Measurements from ENCODE around the gene ZBTB12. TPM values are rescaled to one million over a fixed set of nuclear protein-coding genes. Genes with fewer than 3 reads are reported as not detected.

ZBTB12 gene
- total and polyA plus RNA-seq, 10 donors: 1.3 to 4.6 (median 3.9) TPM

- H3K27ac ChIP-seq: no peak overlapping the region
- 90 to 97% (median 93%) methylated on average over 8 to 10 of the region's 10 CpGs for WGBS, 5 donors
These were observed 22.0 kb downstream of the ZBTB12 start for GRCh38 chr6:31879901-31880300.

GRCh38 chr6:31879143-31879542, 22.7 kb downstream of the ZBTB12 start:
- intact Hi-C loops (cut with DNase I; ENCODE audit: low total_unique reads): no loop called here
- no peak for TF ChIP-seq CTCF (IDR thresholded peaks at IDR 0.05 in 8 of 11, conservative IDR thresholded peaks at IDR 0.05 in 3 of 11)
- TF ChIP-seq POLR2AphosphoS5 (IDR thresholded peaks at IDR 0.05): no peak
- no peak for TF ChIP-seq POLR2A (IDR thresholded peaks at IDR 0.05)
- DNase-seq: no peak
- Histone ChIP-seq H3K4me1 (peaks cover 0 to 24% (median 6%) of the 10 kb centered on the region in 6 donors), H3K36me3 (peaks cover 0 to 51% (median 48%) of the 10 kb centered on the region in 6 donors), H3K4me3 (no peak overlapping the region), H3K27me3 (replicated peaks in 1 of 7) (no peaks in the 10 kb centered on the region), H3K27ac (no peak overlapping the region), H3K9me3 (no peaks in the 10 kb centered on the region)
- 85 to 92% (median 90%) methylated on average over 13 of the region's 13 CpGs for WGBS, 5 donors

More at GRCh38 chr6:31879901-31880300, 22.0 kb downstream of the ZBTB12 start:
- Histone ChIP-seq H3K27me3 (replicated peaks in 1 of 7) (no peaks in the 10 kb centered on the region), H3K9me3 (no peaks in the 10 kb centered on the region), H3K4me1 (peaks cover 0 to 24% (median 6%) of the 10 kb centered on the region in 6 donors), H3K36me3 (peaks cover 0 to 58% (median 56%) of the 10 kb centered on the region in 6 donors), H3K4me3 (no peak overlapping the region)
- TF ChIP-seq CTCF (IDR thresholded peaks at IDR 0.05 in 8 of 11, conservative IDR thresholded peaks at IDR 0.05 in 3 of 11): no peak
- no peak for TF ChIP-seq POLR2AphosphoS5 (IDR thresholded peaks at IDR 0.05)
- no peak for TF ChIP-seq POLR2A (IDR thresholded peaks at IDR 0.05)
- no peak for DNase-seq
- intact Hi-C loops (cut with DNase I; ENCODE audit: low total_unique reads): no loop called here

GRCh38 chr6:31878726-31879125, 23.2 kb downstream of the ZBTB12 start, which contains the start of gene SLC44A4:
SLC44A4 (minus strand) TSS chr6:31878997; CDS start chr6:31878980, 17 bp downstream.
- no peak for TF ChIP-seq POLR2AphosphoS5 (IDR thresholded peaks at IDR 0.05)
- no peak for TF ChIP-seq CTCF (IDR thresholded peaks at IDR 0.05 in 8 of 11, conservative IDR thresholded peaks at IDR 0.05 in 3 of 11)
- no peak for TF ChIP-seq POLR2A (IDR thresholded peaks at IDR 0.05)
- H3K4me3 ChIP-seq: no peak within 1 kb of the TSS
- intact Hi-C loops (cut with DNase I; ENCODE audit: low total_unique reads): no loop called here
- DNase-seq: no peak
- H3K36me3 ChIP-seq: peaks cover 0 to 46% (median 44%) of the 10 kb centered on the region in 6 donors
- H3K27me3 ChIP-seq (replicated peaks in 1 of 7): no peaks in the 10 kb centered on the region
- WGBS, 5 donors: 70 to 82% (median 74%) methylated on average over 18 of the region's 18 CpGs
- H3K27ac ChIP-seq: peak within 1 kb of the TSS in 5 of 8 donors; percentile 21 to 60 (median 47)
- H3K4me1 ChIP-seq: peaks cover 0 to 24% (median 6%) of the 10 kb centered on the region in 6 donors
- no peaks in the 10 kb centered on the region for H3K9me3 ChIP-seq

- Histone ChIP-seq H3K9me3 (no peaks in the 10 kb centered on the region), H3K4me3 (no peak overlapping the region), H3K4me1 (peaks cover 0 to 24% (median 6%) of the 10 kb centered on the region in 6 donors), H3K27me3 (replicated peaks in 1 of 7) (no peaks in the 10 kb centered on the region), H3K27ac (peak overlapping the region in 2 of 8 donors; percentile 47 to 58), H3K36me3 (peaks cover 0 to 41% (median 39%) of the 10 kb centered on the region in 6 donors)
- WGBS, 5 donors: 83 to 95% (median 87%) methylated on average over 1 to 3 of the region's 3 CpGs
- no peak for DNase-seq
- intact Hi-C loops (cut with DNase I; ENCODE audit: low total_unique reads): no loop called here
- TF ChIP-seq POLR2AphosphoS5 (IDR thresholded peaks at IDR 0.05): no peak
- TF ChIP-seq CTCF (IDR thresholded peaks at IDR 0.05 in 8 of 11, conservative IDR thresholded peaks at IDR 0.05 in 3 of 11): no peak
- no peak for TF ChIP-seq POLR2A (IDR thresholded peaks at IDR 0.05)
These were observed 23.7 kb downstream of the ZBTB12 start for GRCh38 chr6:31878222-31878621.

All from spleen (tissue), 11 donors.